C4-2B (cell line): ENCODE measurements around the gene TNFRSF18.

Source experiments
- H3K27ac ChIP-seq: fragments of 450-650 bp; 2 replicates; pipeline ENCODE4 v1.5.1; 2017
- ZFX ChIP-seq: fragments of 450-650 bp; IDR thresholded peaks from 2 replicates; pipeline ENCODE4 v1.6.1; 2017
- TF ChIP-seq, protein P1 (sequence below): fragments of 450-650 bp; conservative IDR thresholded peaks from 2 replicates; pipeline ENCODE4 v1.5.1; 2017; ENCODE audit warnings: mild to moderate bottlenecking

Gene TNFRSF18

GRCh38 chr1:1229770-1230169 is 23.4 kb upstream of the TNFRSF18 start:
- no peak for TF ChIP-seq ZFX
- TF ChIP-seq, protein P1, sequence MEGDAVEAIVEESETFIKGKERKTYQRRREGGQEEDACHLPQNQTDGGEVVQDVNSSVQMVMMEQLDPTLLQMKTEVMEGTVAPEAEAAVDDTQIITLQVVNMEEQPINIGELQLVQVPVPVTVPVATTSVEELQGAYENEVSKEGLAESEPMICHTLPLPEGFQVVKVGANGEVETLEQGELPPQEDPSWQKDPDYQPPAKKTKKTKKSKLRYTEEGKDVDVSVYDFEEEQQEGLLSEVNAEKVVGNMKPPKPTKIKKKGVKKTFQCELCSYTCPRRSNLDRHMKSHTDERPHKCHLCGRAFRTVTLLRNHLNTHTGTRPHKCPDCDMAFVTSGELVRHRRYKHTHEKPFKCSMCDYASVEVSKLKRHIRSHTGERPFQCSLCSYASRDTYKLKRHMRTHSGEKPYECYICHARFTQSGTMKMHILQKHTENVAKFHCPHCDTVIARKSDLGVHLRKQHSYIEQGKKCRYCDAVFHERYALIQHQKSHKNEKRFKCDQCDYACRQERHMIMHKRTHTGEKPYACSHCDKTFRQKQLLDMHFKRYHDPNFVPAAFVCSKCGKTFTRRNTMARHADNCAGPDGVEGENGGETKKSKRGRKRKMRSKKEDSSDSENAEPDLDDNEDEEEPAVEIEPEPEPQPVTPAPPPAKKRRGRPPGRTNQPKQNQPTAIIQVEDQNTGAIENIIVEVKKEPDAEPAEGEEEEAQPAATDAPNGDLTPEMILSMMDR = no peak
- peak overlapping the region; percentile 100 for H3K27ac ChIP-seq

GRCh38 chr1:1228596-1229321 is 22.4 kb upstream of the TNFRSF18 start:
- no peak overlapping the region for H3K27ac ChIP-seq
- TF ChIP-seq, protein P1 = no peak
- TF ChIP-seq ZFX = no peak

DNA sequence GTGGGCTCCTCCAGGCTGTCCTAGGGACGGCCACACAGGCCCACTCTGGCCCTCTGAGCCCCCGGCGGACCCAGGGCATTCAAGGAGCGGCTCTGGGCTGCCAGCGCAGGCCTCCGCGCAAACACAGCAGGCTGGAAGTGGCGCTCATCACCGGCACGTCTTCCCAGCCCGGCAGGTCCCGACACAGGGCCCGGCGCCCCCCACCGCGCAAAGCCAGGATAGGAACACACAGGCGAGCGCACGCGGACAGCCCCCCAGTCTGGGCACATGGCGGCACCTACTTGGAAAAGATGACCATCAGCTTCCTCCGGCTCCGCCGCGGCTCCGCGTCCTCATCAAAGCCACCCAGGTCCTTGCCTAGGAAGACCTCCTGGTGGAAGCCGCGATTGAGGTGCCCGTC is 21.8 kb upstream of the TNFRSF18 start:
- H3K27ac ChIP-seq = no peak overlapping the region
- TF ChIP-seq, protein P1 = no peak
- no peak for TF ChIP-seq ZFX

DNA sequence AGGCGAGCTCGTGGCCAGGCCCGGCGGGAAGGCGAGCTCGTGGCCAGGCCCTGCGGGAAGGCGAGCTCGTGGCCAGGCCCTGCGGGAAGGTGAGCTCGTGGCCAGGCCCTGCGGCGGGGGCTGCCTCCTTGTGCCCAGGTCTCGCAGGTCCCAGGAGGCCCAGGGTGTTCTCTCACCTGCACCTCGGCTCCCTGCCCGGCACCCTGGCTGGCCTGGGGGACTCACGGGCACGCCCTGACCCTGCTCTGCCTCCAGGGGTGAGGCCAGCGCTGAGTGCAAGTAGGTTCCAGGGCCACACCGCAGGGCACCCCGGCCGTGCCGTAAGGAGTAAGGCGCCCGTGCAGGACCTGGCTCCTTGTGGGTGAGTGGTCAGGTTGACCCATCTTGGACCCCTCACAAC is 21.0 kb upstream of the TNFRSF18 start:
- H3K27ac ChIP-seq = no peak overlapping the region
- TF ChIP-seq ZFX = no peak
- TF ChIP-seq, protein P1 = no peak

DNA sequence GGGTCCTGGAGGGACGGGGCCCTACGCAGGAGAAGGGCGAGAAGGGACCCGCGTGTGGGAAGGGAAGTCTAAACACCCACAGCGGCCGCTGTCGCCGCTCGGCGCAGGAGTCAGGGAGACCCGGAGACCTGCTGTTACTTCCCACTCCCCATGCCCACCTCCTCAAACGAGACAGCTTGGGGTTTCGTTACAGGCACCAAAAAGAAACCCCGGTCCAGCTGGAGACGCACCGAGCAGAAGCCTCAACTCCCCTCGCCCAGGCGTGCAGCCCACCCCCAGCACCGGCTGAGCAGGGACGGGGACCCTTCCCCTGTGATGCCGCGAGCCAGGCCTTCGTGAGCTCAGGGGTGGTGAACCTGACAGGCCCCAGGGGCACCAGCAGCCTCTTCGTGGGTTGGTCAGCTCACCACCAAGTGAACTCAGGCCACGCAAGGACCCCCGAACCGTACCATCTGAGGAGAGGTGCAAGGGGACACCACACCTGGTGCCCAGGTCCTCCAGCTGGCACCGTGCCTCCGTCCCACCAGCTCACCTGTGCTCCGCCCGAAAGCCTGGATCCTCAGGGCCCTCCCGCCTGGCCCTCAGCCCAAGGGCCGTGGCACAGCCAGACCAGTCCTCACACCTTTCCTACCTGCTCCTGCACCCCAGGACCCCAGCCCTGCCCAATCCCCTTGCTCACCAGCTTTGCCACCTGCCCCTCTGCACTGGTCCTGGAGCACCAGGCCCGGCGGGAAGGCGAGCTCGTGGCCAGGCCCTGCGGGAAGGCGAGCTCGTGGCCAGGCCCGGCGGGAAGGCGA is 20.4 kb upstream of the TNFRSF18 start:
- H3K27ac ChIP-seq = no peak overlapping the region

GRCh38 chr1:1225913-1226312 is 19.5 kb upstream of the TNFRSF18 start:
- no peak overlapping the region for H3K27ac ChIP-seq
- TF ChIP-seq, protein P1 = no peak
- no peak for TF ChIP-seq ZFX

More for the DNA sequence above, 20.4 kb upstream of the TNFRSF18 start:
- no peak for TF ChIP-seq ZFX
- TF ChIP-seq, protein P1 = no peak

DNA sequence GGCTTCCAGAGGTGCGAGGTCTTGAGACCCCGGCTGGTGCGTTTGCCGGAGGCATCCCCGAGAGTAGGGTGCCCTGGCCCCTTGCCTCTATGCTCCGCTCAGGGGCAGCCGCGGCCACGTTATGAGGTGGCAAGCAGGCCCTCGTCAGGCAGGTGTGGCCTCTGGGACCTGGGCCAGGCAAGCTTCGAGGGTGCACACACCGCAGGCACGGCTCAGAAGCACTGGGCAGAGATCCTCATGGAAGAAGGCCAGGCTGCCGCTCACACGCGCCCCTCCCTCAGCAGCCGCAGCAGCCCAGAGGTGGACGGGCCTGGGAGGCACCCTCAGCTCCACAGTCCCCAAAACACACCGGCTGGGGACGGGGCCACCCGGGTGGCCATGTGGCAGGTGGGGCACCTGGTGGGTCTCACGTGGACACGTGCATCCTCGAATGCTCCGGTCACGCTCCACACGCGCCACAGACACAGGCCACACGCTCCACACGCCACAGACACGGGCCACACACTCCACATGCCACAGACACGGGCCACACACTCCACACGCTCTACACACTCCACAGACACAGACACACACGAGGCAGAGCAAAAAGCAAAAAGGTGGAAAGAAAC is 18.9 kb upstream of the TNFRSF18 start:
- TF ChIP-seq, protein P1 = no peak
- no peak for TF ChIP-seq ZFX
- H3K27ac ChIP-seq = no peak overlapping the region
